NCI-H2081 (cell line): ENCODE data around the gene SMC3.
"Not testable (repeated sequence)": the region's sequence is repeated elsewhere in the genome, so short reads cannot be mapped to it uniquely, and the experiment has no call there.

Experiments used
- DNase-seq, 2 experiments: peaks; one replicate each; lab custom pipeline; 2025; lab: John Stamatoyannopoulos, UW

SMC3 gene

DNA sequence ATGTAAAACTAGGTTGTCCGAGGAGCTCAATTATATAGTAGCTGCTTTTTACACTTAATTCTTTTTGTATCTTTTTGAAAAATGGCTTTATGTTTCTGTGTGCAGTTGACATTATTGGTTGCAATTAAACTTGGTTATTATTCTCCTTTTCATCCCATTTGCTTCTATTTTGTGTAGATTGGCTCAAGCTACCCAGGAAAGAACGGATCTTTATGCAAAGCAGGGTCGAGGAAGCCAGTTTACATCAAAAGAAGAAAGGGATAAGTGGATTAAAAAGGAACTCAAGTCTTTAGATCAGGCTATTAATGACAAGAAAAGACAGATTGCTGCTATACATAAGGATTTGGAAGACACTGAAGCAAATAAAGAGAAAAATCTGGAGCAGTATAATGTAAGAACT lies 16.5 kb downstream of the SMC3 start:
- no peak for DNase-seq

DNA sequence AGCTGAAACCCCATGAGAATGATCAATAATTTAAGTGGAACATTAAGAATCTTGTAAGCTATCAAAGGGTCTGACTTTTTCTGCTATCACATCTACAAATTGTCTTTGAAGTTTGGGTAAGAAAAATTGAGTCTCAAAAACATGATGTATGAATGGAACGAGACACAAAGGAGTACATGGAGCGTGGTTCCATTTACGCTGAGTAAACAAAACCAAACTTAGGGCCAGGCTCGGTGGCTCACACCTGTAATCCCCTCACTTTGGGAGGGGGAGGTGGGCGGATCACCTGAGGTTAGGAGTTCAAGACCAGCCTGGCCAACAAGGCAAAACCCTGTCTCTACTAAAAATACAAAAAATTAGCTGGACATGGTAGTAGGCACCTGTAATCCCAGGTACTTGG lies 24.3 kb downstream of the SMC3 start:
- DNase-seq, result no peak

DNA sequence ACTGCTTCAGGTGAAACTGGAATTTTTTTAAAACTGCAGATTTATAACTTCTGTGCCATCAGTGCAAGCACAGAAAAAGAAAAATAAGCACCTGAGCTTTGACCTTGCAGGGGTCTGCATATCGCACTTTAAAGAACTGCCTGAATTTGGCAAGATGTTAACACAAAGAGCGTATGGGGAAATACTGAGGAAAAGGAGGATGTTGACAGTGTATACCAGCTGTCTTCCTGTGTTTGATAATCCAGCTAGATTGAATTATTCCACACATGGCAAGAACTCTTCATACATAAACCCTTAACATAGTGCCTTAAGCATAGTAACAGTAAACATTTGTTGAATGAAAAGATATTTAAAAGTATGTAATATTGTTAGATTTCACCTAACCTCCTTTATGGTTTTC lies 30.0 kb downstream of the SMC3 start:
- no peak for DNase-seq

DNA sequence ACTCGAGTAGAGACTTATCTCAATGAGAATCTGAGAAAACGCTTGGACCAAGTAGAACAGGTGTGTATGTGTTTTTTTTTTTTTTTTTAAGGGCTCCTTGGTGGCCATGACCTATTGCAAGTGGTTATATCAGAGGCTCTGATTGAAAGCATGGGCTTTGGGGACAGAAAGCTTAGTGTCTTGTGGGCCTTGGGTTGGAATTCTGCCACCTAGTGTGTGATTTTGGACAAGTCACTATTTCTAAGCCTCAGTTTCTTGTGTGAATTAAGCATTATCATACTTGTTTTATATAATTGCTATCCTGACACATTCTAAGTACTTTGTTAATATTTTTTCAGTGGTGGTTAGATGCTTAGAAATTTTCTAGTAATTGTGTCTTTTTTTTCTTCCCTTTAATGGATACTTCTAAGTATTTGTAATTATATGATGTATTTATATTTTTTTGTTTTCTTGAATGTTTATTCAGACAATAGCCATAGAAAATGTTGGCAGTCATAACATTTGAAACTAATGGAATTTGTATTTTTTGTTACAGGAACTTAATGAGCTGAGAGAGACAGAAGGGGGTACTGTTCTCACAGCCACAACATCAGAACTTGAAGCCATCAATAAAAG lies 33.1 kb downstream of the SMC3 start:
- peak in 1 of 2 experiments; percentile 34 for DNase-seq

DNA sequence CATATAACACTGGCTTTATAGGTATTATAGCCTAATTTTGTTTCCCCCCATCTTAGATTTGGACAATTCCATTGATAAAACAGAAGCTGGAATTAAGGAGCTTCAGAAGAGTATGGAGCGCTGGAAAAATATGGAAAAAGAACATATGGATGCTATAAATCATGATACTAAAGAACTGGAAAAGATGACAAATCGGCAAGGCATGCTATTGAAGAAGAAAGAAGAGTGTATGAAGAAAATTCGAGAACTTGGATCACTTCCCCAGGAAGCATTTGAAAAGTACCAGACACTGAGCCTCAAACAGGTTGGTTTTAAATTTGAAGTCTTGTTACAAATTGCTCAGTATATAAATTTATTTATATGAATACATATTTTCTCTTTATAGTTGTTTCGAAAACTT lies 34.1 kb downstream of the SMC3 start:
- no peak for DNase-seq

DNA sequence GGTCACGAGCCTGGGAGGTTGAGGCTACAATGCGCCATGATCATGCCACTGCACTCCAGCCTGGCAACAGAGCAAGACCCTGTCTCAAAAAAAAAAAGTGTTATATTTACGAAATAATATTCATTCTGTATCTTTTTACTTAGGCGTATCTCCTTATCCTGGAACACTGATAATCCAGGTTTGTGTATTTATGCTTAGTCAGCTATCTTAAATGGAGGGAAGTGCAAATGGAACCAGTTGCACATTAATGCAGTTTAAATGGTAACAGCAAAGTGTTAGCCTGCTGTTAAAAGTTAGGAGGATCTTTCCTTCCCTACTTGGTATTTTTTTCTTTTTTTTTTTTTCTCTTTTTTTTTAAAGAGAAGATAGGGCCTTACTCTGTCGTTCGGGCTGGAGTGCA lies 40.6 kb downstream of the SMC3 start:
- no peak for DNase-seq

DNA sequence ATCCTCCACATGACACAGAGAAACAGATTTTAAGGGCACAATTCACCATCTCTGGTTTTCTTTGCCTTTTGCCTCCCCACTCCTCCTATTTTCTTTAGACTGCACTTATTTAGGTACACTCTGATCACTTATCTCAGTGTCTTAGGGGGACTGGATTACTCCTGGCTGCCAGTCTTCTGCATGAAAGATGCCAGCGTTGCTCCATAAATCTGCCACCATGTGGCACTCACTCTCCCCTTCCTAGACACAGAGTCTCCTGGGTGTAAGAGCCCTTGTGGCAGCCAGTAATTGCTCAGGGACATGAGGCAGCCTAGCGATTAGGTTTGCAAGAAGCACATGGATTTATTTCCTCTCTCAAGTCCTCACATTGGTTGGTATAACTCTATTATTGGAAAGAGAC lies 42.1 kb downstream of the SMC3 start:
- peak in 1 of 2 experiments; percentile 29 for DNase-seq

DNA sequence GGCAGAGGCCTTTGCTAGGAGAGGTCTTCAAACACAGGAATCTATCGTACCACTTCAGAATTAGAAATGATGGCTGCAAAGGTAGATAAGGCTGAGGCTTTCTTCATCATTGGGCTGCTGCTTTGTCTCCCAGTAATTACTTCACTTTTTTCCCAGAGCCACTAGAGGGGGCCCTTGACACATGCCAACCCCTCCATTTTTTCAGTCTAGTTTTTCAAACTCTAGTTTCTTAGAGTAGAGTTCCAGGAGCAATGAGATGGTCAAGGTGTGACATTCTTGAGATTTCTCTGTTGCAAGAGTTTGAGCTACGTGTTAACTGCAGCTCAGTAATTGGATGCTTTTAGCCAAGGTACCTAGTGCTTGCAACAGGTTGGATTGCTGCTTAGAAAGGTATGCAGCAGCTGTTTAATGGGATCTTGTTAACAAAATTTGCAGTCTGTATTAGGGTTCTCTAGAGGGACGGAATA lies 42.8 kb downstream of the SMC3 start:
- DNase-seq, result peak; percentile 14 to 37

DNA sequence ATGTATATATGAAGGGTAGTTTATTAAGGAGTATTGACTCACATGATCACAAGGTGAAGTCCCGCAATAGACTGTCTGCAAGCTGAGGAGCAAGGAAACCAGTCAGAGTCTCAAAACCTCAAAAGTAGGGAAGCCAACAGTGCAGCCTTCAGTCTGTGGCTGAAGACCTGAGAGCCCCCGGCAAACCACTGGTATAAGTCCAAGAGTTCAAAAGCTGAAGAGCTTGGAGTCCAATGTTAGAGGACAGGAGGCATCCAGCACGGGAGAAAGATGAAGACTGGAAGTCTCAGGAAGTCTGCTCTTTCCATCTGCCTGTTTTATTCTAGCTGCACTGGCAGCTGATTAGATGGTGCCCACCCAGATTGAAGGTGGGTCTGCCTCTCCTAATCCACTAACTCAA lies 43.3 kb downstream of the SMC3 start:
- not testable (repeated sequence) for DNase-seq

DNA sequence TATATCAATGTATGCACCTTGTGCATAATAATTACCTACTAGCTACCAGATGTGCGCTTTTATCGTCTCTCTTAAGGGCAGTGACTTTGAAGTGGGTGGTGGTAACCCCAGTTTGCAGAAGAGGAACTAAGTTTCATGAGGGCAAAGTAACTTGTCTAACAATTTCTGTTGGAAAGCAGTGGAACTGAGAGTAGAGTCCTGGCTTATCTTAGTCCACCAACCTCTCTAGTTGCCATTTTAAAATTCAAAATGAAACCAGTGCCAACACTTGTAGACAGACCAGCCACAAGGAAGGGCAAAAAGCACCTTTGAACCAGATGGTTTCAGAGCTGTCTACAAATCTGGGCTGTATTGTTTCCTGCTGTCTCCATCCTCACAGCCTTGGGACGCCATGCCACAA lies 44.6 kb downstream of the SMC3 start:
- DNase-seq, result no peak

DNA sequence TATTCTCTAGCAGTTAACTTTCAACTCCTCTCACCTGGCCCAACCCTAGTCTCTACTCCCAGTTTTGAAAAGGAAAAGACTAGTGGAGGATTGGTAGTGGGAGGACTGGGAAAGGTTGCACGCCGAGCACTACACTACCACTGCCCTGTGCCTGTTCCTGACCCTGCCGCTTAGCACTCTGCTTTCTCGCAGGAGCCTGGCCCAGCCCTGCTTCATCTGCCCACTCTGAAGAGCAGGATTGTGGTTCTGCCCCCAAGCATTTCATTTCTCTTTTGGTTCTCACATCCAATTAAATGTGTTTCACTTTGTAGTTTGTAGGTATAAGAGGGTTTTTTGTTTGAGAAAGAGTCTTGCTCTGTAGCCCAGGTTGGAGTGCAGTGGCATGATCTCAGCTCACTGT lies 45.1 kb downstream of the SMC3 start:
- no peak for DNase-seq

DNA sequence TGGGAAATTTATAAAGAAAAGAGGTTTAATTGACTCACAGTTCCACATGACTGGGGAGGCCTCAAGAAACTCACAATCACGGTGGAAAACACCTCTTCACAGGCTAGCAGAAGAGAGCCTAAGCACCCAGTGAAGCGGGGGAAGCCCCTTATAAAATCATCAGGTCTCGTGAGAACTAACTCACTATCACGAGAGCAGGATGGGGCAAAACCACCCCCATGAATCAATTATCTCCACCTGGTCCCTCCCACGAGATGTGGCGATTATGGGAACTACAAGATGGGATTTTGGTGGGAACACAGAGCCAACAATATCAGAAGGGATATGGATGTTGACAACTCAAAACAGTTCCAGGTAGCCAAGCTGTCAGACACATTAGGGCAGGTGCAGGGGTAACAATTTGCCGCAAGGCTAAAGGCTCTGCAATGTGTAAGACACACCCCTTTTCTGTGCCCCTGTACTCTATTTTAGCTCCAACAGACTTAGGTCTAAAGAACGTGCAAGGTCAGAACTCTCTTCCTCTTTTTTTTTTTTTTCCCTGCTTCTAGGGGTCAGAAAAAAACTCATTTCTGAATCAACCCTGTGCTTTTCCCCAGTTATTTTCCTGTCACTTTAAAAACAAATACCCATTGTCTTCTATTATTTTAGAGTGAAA lies 46.0 kb downstream of the SMC3 start:
- DNase-seq, result no peak

DNA sequence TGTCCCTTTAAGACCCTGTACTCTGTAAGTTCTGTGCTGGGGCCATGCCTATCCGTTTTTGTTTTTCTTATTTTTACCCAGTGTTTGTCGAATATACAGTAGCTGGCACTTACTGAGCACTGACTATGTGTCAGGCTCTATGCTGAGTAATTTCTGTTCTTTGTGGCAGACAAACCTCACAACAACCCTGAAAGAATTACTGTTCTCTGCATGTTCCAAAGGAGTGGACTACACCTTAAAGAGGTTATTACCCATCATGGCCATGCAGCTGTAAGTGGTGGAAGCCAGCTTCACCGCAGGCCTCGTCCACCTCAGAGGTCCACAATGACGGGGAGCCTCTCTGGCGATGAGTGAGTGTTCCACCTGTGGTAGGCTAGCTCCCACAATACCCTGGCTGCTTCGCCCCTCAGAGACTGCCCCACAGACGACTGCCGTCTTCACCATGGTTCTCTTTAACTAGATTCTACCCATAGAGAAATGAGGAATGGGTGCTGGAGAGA lies 46.6 kb downstream of the SMC3 start:
- DNase-seq, result no peak

DNA sequence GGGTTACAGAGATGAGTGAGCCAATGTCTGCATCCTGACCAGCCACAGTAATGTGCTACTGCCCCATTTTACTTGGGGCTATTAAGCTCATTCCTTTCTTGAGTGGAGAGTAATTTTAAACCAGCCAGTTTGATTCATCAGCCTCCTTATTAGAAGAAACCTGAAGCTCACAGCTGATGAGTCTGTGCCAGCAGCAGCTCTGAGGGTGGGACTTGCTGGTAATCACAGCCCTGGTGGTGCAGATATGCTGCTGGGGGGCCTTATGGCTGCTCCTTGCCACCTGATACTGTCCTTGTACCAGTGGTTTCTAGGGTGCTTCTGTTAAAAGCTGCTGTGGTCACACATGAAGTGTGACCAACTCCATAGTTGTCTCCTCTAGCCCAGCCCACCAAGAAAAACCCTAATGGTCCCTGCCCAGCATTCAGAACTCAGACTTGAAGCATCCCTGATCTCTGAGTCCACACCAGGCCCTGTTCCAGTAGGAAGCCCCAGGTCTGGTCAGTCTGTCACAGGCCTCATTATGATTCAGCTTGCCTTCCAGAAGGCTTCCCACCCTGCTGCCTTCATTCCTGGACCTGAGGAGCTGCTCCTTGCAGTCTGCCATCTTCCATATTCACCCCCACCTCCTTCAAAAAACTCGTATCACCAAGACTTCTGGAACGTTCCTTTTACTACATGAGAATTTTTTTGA lies 47.7 kb downstream of the SMC3 start:
- no peak for DNase-seq

DNA sequence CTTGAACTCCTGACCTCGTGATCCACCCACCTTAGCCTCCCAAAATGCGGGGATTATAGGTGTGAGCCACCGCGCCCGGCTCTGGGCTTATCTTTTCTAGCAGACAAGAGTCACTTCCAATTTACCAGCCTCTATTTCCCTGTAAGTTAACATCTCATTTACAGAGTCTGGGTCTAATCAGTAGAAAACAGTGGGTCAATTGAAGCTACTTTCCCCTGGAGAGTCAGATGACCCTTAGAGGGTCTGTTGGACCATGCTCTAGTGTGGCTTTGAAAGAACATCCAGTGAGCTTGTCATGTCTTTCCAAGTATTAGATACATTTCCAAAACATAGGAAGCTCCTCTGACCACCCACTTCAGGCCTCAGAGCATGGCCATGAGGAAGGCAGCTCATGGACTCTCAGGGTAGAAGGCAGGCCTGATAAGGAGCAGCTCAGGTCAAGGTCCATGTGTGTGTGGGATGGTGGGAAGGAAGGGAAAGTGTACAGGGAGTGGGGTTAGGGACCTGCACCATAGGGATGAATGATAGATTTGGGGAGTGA lies 49.1 kb downstream of the SMC3 start:
- no peak for DNase-seq

DNA sequence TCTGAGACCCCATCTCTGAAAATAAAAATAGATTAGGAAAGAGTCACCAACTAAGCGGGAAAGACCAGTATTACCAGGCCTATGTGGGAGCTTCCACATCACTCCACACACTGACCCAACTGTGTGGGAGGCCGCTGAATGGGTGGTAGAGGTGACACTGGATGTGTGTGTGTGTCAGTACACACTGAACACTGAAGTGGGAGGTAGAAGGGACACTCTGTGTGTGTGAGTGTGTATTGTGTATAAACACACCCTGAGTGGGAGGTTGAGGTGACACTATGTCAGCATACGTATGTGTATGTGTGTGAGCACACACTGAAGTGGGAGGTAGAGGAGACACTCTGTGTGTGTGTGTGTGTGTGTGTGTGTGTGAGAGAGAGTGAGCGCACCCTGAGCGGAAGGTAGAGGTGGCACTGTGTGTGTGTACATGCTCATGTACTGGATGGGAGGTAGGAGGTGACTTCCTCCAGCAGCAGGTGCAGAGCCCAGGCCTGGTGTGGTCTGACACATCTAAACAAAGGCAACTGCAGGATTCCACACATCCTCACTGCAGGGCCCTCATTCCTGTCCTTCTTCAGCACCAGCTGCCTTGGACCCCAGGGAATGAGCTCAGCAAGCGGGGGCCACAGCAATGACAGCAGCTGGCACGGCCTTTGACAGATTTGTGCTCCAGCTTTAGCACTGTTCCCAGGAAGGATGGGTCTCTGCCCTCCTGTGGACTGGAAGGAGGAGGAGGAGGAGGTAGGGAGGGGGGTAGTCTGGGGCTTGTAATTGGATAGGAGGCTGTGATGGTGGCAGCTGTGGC lies 50.1 kb downstream of the SMC3 start:
- peak in 1 of 2 experiments; percentile 38 for DNase-seq

DNA sequence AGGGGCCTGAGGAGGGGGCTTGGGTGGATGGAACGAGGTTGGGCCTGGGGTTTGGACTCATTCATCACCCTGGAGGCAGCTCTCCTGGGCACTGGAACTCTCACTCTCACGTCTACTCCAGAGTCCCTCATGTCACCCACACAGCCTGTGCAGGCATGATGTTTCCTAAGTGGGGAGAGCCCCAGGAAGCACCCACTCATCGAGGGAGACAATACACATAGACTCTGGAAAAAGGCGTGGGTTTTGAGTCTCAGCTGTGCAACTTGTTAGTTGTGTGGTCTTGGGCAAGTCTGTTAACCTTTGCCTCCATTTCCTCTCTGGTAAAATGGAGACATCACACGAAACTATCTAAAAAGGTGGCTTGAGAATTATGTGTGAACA lies 50.7 kb downstream of the SMC3 start:
- no peak for DNase-seq

DNA sequence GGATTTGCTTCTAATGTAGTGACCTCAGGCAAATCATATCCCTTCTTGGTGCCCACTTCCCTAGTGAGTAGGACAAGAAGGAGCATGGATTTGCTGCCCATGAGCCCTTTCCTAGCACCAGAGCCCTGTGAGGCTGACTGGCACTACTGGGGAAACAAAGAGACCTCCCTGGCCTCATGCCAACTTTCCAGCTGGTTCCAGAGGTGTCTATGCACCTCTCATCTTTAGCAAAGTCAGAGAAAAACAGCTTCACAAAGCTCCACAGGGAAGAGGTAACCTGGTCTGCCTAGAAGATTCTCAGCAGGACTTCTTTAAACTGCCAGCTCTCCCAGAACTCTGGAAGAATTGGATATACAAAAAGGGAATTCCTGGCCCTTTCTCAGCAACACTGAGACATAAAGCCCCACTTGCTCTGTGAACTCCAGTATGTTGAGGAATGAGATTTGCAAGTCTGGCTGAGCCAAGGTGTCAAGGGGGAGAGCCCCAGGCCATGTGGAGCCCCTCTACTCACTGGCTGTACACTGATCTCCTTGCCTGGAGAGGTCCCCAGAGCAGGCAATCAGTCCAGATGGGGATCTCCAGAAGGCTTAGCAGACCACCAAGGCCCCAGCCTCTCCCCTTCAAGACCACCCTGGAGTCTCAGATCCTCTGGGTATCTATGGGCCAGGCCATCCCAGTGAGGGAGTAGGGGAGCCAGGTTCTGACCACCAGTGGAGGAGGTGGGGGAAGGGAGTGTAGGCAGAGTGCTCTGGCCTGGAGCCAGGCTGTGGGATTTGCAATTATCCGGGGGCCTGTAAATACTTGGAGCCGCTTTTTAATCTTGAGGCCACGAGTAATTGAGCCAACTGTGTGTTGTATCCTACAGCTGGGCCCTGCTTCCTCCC lies 52.3 kb downstream of the SMC3 start:
- no peak for DNase-seq

DNA sequence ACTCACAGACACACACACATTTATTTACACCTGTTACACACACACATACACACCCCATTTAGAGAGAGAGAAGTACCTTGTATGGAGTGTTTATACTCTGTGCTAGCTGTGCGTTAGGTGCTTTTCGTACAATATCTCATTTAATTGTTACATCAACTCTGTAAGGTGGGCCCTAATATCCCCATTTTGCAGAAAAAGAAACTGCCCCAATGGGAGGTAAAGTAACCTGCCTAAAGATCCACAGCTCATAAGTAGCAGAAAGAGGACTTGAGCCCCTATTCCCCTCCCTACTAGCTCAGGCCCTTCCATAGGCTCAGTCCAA lies 52.9 kb downstream of the SMC3 start:
- DNase-seq, result no peak

DNA sequence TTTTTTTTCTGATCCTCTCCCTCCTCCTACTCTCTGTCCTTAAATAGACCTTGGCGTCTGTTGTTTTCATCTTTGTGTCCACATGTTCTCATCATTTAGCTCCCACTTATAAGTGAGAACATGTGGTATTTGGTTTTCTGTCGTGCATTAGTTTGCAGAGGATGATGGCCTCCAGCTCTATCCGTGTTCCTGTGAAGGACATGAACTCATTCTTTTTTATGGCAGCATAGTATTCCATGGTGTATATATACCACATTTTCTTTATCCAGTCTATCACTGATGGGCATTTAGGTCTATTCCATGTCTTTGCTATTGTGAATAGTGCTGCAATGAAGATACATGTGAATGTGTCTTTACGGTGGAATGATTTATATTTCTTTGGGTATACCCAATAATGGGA lies 55.8 kb downstream of the SMC3 start:
- not testable (repeated sequence) for DNase-seq

DNA sequence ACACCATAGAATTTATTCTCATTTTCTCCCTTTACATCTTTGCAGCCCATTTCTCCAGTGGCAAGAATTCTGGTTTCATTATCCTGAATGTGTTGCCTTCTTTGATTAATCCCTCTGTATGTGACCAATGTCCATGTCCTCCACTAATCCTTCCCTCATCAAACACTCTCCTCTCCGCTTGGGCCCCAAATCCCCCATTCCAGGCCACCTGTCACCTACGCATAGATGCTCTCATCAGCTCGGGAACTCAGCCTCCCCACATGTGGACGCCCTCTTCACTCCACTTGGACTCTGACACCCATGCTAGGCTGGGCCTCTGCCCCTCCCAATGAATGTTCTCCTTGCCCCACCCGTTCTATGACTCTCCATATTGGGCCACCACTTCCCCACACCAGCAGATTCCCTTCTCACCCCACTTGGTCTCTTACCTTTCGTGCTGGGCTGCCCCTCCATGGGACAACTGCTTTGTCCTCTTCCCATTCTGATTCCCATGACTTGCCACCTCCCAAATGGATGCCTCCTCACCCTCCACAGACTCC lies 57.9 kb downstream of the SMC3 start:
- DNase-seq, result no peak
